NOMO-1 (cell line): ENCODE results near the gene CFAP299.
"Not testable (repeated sequence)": the region's sequence is repeated elsewhere in the genome, so short reads cannot be mapped to it uniquely, and the experiment has no call there.

ENCODE experiments used
- DNase-seq, 2 experiments: peaks; one replicate each; lab custom pipeline; 2025; ENCODE audit not compliant: unreplicated experiment in 2 of 2; lab: John Stamatoyannopoulos, UW

CFAP299 gene

DNA sequence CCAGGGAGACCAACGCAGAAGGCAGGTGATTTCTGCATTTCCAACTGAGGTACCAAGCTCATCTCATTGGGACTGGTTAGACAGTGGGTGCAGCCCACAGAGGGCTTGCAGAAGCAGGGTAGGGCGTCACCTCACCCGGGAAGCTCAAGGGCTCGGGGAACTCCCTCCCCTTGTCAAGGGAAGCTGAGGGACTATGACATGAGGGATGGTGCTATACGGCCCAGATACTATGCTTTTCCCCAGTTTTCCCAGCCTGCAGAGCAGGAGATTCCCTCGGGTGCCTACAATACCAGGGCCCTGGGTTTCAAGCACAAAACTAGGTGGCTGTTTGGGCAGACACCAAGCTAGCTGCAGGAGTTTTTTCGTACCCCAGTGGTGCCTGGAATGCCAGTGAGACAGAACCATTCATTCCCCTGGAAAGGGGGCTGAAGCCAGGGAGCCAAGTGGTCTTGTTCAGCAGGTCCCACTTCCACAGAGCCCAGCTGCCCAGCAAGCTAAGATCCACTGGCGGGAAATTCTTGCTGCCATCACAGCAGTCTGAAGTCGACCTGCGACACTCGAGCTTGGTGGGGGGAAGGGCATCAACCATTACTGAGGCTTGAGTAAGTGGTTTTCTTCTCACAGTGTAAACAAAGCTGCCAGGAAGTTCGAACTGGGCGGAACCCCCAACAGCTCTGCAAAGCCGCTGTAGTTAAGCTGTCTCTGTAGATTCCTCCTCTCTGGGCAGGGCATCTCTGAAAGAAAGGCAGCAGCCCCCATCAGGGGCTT is 103.9 kb downstream of the CFAP299 start:
- DNase-seq: not testable (repeated sequence)

DNA sequence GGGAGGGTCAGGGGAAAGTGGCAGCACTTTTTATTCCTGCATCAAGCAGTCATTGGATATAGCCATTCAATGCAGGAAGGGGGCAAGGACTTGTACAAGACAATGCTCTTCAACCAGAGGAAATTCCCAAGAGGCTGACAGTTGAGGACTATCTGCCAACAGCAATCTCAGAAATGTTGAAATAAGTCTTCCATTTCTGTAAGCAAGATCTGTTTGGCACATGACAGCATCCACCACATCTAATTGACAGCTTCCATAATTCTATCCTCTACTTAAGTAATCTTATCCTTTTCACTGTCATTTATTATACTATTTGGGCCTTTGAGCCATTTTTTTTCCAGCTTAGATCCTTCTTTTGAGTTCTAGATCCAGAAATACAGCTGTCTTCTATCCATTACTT is 110.7 kb downstream of the CFAP299 start:
- no peak for DNase-seq

DNA sequence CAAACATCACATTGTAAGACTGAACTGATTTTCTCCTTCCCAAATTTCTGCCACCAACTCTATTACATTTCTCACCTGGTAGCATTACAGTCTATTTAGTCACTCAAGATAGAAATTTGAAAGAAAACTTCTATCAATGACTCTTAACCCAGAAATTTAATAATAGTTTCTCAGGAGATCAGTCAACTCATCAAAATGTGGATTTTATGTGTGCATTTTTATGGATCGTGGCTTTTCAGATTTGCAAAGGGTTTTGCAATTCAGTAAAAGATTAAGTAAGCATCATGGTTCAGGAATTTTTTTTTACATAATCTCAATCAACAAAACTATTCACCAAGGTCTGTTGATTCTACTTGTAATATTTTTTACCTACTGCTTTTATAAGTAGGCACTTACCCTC is 111.1 kb downstream of the CFAP299 start:
- no peak for DNase-seq

DNA sequence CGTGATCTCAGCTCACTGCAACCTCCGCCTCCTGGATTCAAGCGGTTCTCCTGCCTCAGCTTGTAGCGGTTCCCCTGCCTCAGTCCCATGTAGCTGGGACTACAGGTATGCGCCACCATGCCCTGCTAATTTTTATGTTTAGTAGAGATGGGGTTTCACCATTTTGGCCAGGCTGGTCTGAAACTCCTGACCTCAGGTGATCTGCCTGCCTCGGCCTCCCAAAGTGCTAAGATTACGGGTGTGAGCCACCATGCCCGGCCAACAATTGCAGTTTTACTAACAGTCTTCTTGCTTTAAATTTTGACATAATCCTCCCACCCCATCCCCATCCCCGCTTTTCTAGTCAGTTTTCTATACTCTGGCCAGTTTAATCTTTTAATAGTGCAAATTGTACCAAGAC is 112.0 kb downstream of the CFAP299 start:
- no peak for DNase-seq

DNA sequence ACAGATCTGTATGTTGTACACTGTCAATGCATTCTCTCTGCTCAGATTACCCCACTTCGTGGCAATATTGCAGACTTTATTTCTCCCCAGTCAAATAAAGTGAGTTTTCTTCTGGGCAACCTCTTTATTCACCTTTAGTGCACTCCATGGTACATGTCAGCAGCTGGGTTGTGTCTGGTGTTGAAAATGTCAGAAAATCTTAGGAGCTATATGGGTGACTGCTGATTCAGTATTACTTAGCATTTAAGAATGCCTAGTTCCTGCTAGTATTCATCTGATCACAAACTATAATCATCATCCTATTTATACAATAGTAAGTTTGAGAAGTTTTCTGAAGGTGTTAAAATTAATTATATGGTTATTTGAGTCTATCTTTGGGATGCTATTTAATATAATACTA is 112.5 kb downstream of the CFAP299 start:
- no peak for DNase-seq

DNA sequence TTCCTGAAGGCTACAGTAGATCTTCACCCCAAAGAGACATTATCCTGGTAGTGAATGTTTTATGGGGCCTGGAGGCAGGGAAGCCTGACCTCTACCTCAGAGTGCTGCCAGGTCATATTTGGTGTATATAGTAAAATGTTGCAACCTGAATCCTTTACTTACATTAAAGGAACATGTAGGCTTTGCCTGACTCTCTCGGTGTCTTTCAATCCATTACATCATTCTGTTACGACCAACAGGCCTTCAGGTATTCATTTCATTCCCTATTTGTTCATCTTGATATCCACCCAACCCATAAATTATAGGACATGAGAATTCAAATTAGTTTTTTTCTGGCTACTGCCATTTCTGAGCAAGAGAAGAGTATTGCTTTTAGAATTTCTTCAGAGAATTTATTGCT is 116.5 kb downstream of the CFAP299 start:
- DNase-seq: no peak

DNA sequence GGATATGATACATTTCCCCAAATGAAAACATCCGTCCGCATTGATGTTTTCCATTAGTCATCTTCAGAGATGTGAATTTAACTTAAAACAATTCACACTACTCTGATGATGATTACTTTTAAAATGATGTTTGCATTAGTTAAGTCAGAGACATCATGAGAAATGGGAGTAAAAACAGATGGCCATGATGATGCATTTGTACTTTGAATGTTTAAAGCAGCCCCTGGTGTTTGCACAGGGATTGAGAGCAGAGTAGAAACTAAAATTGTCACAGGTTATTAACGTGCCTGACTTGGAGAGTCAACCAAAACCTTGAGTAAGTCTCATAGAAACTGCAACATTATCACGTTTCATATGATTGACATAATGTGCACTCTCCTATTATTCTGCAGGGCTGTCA is 117.2 kb downstream of the CFAP299 start:
- DNase-seq: no peak

DNA sequence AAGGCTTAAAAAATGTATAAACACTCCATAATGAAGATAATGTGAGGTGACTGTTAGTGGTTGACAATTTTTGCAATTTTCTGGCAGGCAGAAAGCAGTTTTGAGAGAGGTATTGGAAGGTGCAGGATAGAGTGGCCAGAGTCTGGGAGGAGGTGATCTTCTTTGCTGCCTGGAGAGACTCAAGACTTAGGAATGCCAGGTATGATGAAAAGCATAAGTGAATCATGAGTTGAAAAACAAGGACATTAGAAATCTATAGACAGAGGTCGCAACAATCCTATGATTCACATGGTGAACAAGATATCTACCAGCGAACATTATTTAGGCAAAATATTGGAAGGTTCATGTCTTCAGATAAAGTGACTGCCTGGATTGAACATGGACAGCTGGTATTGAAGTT is 118.5 kb downstream of the CFAP299 start:
- no peak for DNase-seq

DNA sequence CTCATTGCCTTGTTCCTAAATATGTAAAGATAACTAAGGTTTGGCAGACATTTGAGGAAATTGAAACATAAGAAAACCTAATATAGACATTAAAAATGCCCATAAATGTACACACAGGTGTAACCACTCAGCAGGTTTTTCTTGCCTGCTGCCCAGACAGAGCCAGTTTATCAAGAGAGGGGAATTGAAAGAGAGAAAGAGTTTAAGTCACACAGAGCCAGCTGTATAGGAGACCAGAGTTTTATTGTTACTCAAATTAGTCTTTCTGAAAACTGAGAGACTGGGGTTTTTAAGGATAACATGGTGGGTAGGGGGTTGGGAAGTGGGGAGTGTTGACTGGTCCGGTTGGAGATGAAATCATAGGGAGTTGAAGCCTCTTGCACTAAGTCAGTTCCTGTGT is 119.0 kb downstream of the CFAP299 start:
- DNase-seq: no peak

DNA sequence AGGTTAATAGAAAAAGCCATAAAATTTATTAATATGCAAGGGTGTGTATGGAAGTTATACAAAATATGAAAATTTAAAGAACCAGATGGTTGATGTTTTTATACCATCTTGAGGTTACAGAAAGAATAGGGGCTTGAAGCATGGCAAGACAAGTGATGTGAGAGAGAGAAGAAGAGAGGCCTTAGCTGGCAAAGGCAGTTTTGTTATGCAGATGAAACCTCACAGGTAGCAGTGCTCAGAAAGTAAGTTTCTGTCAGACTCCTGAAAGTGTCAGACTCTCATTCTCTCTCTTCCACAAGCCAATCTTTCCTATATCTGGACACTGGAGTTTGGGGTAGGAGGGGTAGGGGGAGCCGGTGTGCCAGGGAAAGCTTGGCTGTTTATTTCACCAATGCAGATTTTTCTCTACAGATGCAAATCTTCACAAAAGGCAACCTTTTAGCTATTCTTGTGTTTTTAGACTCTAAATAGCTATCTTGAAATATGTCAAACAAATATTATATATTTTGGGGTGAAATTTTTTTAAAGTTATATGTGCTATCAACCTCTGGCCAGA is 124.5 kb downstream of the CFAP299 start:
- DNase-seq: no peak

DNA sequence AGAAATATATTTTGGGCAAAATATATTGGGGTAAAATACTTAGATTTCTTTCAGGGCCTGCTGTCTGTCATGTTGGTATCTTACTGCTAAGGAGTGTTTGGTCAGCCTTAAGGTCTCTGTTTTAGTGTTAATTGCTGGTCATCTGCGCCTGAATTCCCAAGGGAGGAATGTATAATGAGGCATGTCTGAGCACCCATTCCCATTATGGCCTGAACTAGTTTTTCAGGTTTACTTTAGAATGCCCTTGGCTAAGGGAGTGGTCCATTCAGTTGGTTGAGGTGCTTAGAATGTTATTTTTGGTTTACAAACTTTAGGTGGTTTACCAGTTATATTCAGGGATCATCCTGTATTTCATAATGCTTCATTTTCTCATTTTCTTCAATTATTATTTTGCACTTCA is 125.9 kb downstream of the CFAP299 start:
- DNase-seq: no peak

DNA sequence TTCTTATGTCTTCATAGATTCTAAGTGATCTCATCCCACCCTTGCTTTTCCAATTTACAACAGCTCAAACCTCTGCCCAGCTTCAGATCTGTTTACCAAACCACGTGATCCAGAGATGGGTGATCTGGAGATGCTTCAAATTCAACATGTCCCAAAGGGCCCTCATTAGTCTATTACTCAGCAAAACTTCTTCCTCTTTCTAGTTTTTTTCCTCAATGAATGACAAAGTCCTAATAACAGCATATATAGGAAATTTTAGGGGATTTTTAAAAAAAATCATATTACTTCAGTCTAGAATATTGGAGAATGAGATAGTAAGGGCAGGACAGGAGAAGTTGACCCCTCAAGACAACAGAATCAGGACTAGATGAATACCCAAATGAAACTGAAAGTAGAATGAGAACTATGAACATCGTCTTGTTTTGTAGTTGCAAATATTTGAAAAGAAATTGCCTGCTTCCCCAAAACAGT is 127.1 kb downstream of the CFAP299 start:
- peak; percentile 58 to 74 for DNase-seq

DNA sequence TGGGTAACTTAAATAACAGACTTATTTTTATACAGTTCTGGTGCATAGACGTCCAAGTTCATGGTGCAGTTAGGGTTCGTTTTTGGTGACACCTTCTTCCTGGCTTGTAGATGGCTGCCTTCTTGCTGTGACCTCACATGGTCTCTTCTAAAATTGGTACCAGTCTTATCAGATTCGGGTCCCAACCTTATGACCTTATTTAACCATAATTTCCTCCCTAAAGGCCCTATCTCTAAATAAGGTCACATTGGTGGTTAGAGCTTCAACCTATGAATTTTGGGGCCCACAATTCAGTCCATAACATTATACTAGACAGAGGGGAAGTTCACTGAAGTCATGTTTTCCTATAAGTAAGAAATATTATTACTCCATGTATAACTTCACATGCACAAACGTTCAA is 128.0 kb downstream of the CFAP299 start:
- no peak for DNase-seq

DNA sequence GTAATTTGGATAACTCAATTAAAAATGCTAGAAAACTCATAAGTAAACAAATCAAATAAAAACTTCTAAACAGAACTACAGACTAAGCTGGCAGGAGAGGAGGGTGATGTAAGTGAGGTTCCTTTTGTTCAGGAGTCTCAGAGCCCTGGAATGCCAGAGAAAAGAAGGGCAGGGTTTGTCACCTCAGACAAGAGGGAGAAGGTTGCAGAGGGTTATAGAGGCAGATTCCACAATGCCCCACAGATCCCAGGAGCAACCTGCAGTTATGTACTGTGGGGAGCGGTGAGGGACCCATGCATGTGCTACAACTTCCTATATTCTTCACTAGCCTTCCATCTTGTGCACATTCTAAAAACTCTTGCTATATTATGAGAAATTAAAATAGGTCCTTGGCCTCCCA is 129.7 kb downstream of the CFAP299 start:
- DNase-seq: no peak

DNA sequence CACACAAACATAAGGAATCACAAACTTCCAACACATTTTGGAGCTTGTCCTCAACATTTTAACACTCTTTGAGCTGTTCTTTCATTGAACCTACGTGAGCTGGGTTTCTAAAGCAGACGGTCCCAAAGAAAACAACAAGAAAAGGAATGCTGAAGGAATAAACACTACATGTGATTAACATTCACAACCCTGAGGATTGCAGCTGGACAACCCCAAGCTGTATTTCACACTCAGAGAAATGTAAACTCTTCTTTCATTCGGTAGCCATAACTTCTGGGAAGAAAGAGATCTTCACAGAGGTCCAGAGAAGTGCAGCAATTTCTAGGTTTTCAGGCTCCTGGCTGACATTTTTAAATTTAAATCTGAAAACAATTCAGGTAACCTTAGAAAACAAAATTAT is 130.2 kb downstream of the CFAP299 start:
- no peak for DNase-seq

DNA sequence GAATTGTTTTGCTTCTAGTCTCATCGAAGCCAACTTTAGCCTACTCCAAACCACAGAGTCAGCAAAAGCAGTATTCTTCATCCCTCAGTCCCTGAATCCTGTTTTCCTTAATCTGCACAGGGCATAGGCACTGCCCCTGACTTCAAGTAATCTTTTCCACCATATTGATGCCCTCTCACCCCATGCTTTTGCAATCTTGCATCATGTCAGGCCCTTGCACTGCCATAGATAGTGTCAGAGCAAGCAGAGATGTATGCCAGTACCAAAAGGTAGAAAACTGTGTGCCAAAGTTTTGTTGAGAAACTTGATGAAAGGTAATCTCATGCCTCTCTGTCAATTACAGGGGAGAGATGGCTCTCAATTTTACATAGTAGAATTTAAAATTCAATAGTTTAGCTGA is 131.1 kb downstream of the CFAP299 start:
- no peak for DNase-seq

DNA sequence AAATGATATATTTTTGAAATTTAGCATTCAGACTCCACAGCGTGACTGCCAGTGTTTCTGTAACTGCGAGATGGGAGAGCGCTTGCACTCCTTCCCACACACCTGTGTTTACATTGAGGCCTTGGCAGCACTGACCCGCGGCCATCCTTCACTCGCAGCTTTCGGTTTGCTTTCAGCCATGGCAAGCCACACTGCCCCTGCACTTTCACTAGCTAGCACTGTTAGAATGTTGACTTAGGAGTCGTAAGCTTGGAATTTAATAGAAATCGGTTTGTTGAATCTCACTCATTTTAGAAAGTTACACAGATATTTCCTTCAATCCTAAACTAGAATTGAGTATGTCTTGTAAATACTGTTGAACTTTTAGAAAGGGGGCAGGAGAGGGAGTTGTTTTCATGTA is 136.2 kb downstream of the CFAP299 start:
- DNase-seq: no peak

DNA sequence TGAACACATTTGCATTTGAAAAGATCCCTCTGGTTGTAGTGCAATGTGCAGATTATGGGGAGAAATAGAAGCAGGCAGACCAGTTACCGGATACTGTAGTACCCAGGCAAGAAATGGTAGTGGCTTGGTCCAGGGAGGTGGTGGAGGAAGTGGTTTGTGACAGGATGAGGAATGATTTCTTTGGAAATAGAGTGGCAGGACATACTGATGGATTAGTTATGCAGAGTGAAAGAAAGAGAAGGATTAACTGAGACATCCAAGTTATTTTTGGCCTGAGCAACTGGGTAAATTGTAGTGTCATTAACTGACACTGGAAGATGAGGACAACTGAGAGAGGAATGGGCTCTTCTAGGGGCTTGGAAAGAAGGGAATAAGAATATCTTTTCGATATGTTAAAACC is 139.7 kb downstream of the CFAP299 start:
- DNase-seq: no peak

DNA sequence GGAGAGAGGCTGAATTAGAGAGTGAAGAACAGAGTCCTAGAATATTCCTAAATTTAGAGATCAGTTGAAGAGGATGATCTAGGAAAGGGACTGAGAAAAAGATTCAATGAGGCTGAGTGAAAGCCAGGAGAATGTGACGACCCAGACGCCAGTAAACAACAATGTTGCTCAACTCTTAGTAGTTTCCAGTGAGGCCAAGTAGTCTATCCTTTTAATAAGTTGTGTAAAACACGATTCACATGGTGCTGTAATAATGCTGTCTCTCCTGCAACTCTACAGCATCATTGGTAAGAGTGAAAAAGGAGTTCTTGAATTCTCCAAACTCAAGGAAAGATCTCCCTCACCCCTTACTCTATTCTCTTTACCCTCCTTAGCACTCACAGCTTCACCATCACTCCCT is 140.3 kb downstream of the CFAP299 start:
- DNase-seq: no peak

DNA sequence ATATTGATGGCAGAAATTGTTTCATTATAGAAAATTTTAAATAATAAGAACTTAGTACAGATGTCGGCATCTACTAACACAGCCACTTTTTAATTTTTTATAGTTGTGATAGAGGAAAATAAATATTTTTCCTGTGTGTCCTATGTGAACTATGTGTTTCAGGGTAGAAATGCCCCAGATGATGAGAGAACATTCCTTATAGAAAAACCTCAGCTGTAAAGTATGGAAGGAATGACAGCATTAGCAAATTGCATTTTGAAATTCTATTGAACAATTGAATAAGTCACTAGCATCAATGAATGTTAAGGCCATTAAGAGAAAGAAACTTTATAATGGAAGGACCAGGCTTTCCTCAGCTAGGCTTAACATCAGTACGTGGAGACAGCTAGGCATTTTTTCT is 149.2 kb downstream of the CFAP299 start:
- DNase-seq: no peak

DNA sequence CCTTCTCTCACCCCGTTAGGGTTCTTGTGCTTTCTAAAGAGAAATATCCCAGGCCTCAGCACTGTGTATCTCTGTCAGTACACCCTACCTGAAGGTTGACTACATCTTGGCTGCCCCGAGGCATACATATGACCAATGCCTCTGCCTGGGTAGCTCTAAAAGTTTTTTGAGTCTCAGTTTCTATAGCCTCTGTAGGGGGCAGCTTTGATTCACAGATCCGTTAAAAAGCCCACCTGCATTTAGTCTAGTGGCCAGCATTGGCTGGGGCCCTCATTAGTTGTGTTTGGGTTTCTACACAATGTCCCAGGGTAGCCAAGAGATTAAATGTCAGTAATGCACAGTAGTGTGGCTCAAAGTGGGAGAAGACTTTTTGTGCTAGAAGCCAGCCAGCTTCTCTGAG is 151.1 kb downstream of the CFAP299 start:
- no peak for DNase-seq

DNA sequence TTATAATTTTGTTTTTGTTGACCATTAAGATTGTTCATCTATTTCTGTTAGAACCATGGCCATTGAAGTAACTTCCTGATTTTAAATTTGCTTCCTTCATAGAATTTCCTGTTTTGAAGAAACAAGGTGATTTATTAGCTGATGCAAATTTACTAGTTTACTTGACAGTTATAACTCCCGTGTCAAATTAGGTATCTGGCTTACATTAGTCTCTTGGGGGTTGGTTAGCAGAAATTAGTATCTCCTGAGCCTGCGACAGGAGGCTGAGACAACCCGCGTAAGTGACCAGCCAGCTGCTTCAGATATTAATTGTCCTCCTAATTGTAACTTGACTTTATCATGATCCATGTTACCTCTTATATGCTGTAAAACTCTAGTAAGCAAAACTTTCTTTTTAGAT is 154.3 kb downstream of the CFAP299 start:
- DNase-seq: peak in 1 of 2 experiments; percentile 18

DNA sequence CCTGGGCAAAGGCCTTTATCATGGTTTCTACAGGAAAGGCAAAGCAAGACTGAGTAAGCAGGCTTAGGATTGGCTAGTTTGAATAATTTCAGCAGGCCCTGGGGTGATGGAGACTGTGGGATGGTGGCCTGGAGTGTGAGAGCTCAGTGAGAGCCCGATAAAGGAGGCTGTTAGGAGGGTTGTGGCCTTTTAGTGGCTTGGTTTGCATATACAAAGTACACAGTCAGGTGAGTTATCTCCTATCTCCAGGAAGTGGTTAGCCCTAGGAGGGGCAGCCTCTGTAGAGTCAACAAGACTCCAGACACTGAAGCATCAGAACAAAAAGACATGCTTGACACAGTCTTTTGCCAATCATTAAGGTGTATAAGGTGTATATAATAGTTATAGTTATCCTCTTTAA is 157.2 kb downstream of the CFAP299 start:
- DNase-seq: no peak
